Liver (tissue), 9 donors: Measurements from ENCODE around the gene COL27A1. TPM values are rescaled to one million over a fixed set of nuclear protein-coding genes. Genes with fewer than 3 reads are reported as not detected.

Experiments used
- DNase-seq: peaks from one replicate; pipeline ENCODE4 v3.0.0-alpha.2; 2017; ENCODE audit warnings: low spot score
- H3K27ac ChIP-seq, 2 donors: one replicate each; pipeline ENCODE4 v1.7.0; 2013; ENCODE audit warnings: inconsistent platforms in 2 of 2, low read length in 2 of 2, control low read depth in 1 of 2, low read depth in 1 of 2, mild to moderate bottlenecking in 1 of 2
- H3K27me3 ChIP-seq, 4 donors: one replicate each; pipeline versions ENCODE4 v1.6.1 to v1.7.0; 2013; ENCODE audit warnings: low read length in 3 of 4, inconsistent platforms in 1 of 4, mild to moderate bottlenecking in 1 of 4, moderate library complexity in 1 of 4; ENCODE audit not compliant: control insufficient read depth in 4 of 4, insufficient read depth in 4 of 4
- H3K36me3 ChIP-seq, 4 donors: one replicate each; pipeline versions ENCODE4 v1.6.1 to v1.7.0; 2013; ENCODE audit warnings: low read length in 3 of 4, mild to moderate bottlenecking in 3 of 4, low read depth in 1 of 4, moderate library complexity in 1 of 4; ENCODE audit not compliant: control insufficient read depth in 4 of 4, insufficient read depth in 3 of 4
- H3K4me1 ChIP-seq, 4 donors: one replicate each; pipeline versions ENCODE4 v1.6.1 to v1.7.0; 2013; ENCODE audit warnings: low read length in 3 of 4, mild to moderate bottlenecking in 3 of 4, moderate library complexity in 1 of 4; ENCODE audit not compliant: control insufficient read depth in 4 of 4, insufficient read depth in 4 of 4
- H3K4me3 ChIP-seq, 3 donors: one replicate each; pipeline versions ENCODE4 v1.6.1 to v1.7.0; 2013; ENCODE audit warnings: low read length in 3 of 3, control low read depth in 1 of 3, low read depth in 1 of 3, mild to moderate bottlenecking in 1 of 3
- H3K9ac ChIP-seq, 2 donors: one replicate each; pipeline ENCODE4 v1.7.0; 2013; ENCODE audit warnings: low read length in 2 of 2, mild to moderate bottlenecking in 2 of 2, moderate library complexity in 2 of 2, control low read depth in 1 of 2, low read depth in 1 of 2
- H3K9me3 ChIP-seq, 4 donors: one replicate each; pipeline versions ENCODE4 v1.6.1 to v1.7.0; 2013; ENCODE audit warnings: low read length in 3 of 4; ENCODE audit not compliant: control insufficient read depth in 4 of 4
- CTCF ChIP-seq: fragments of 150-350 bp; IDR thresholded peaks from 2 replicates; pipeline ENCODE4 v1.5.1; 2017; ENCODE audit warnings: improper control_type of control experiment, low read depth, low read length; ENCODE audit not compliant: missing input control
- EGR1 ChIP-seq, 2 donors: IDR thresholded peaks; 2 replicates each; pipeline ENCODE4 v1.6.1; 2016 to 2018; ENCODE audit warnings: antibody characterized with exemption in 2 of 2, low read depth in 2 of 2
- FOXA1 ChIP-seq: IDR thresholded peaks from 2 replicates; pipeline ENCODE4 v1.6.1; 2016; ENCODE audit warnings: antibody characterized with exemption
- FOXA2 ChIP-seq: IDR thresholded peaks from 2 replicates; pipeline ENCODE4 v1.6.1; 2016; ENCODE audit warnings: antibody characterized with exemption
- HNF4A ChIP-seq, 2 donors: conservative IDR thresholded peaks; 2 replicates each; pipeline ENCODE4 v1.6.1; 2016; ENCODE audit warnings: antibody characterized with exemption in 2 of 2, mild to moderate bottlenecking in 2 of 2
- HNF4G ChIP-seq: IDR thresholded peaks from 2 replicates; pipeline ENCODE4 v1.6.1; 2016; ENCODE audit warnings: antibody characterized with exemption
- JUND ChIP-seq, 2 donors: IDR thresholded peaks; 2 replicates each; pipeline ENCODE4 v1.6.1; 2016; ENCODE audit warnings: antibody characterized with exemption in 2 of 2
- NR2F2 ChIP-seq: IDR thresholded peaks from 2 replicates; pipeline ENCODE4 v1.6.1; 2016; ENCODE audit warnings: antibody characterized with exemption
- RAD21 ChIP-seq, 2 donors: IDR thresholded peaks; 2 replicates each; pipeline ENCODE4 v1.6.1; 2016; ENCODE audit warnings: antibody characterized with exemption in 2 of 2, mild to moderate bottlenecking in 2 of 2
- RXRA ChIP-seq, 2 donors: IDR thresholded peaks; 2 replicates each; pipeline ENCODE4 v1.6.1; 2017 to 2018; ENCODE audit warnings: antibody characterized with exemption in 2 of 2, mild to moderate bottlenecking in 1 of 2
- SP1 ChIP-seq: IDR thresholded peaks from 2 replicates; pipeline ENCODE4 v1.6.1; 2018; ENCODE audit warnings: antibody characterized with exemption, mild to moderate bottlenecking
- YY1 ChIP-seq: IDR thresholded peaks from 2 replicates; pipeline ENCODE4 v1.6.1; 2016; ENCODE audit warnings: antibody characterized with exemption, mild to moderate bottlenecking
- WGBS: extraction: QIAGEN DNeasy Blood & Tissue Kit; methylation state at CpG from one replicate; pipeline ENCODE4 v1.1.7; 2013; 5-methylcytosine and 5-hydroxymethylcytosine counted together
- polyA plus RNA-seq, 2 donors: library from polyadenylated mRNA; stranded (reverse) in 1 of 2; unstranded in 1 of 2; fragments of 200-250 nt in 1 of 2; fragments of >200 nt in 1 of 2; fragmentation: Nextera tagmentation in 1 of 2; extraction: Ambion mirVana in 1 of 2; gene quantifications; one replicate each; pipeline versions ENCODE4 v1.2.1 to v1.2.3, GENCODE V29; 2013 to 2015
- total RNA-seq, 2 donors: library from RNA; depleted of rRNA; stranded (reverse); fragments of >200 nt; gene quantifications; one replicate each; pipeline ENCODE4 v1.2.3, GENCODE V29; 2014
- TF ChIP-seq, protein P1 (sequence below): IDR thresholded peaks from 2 replicates; pipeline ENCODE4 v1.6.1; 2016; ENCODE audit warnings: antibody characterized with exemption
- TF ChIP-seq, protein P2 (sequence below): IDR thresholded peaks from 2 replicates; pipeline ENCODE4 v1.6.1; 2016; ENCODE audit warnings: antibody characterized with exemption, mild to moderate bottlenecking
- donor health status: healthy.
- donor health status: healthy.
- donor health status: healthy.
- donor health status: healthy.
- donor health status: healthy.

Gene COL27A1
- total and polyA plus RNA-seq, 4 donors = 7.0 to 20.4 (median 12.0) TPM

DNA sequence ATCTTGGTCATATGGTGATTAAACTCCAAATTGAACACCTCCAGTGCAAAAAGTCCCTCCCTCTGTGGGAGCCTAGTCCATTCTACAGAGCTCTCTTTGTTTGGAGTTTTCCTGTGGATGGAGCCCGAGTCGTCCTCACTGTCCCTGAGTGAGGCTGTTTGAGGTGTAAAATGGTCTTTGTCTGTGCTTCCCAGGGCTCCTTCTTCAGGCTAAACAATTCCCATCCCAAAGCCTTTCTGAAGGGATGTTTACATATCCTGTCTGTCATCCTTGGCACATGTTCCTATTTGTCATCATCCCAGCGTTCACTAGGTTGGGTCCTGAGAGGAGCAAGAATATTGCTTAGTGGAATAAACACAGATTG is 68.9 kb downstream of the COL27A1 start:
- Histone ChIP-seq H3K4me1 (peaks cover 2 to 6% (median 4%) of the 10 kb centered on the region in 4 donors), H3K36me3 (peaks cover 0 to 5% (median 2%) of the 10 kb centered on the region in 4 donors), H3K27me3 (no peaks in the 10 kb centered on the region), H3K4me3 (no peak overlapping the region), H3K27ac (peak overlapping the region; percentile 82 to 83), H3K9me3 (no peaks in the 10 kb centered on the region), H3K9ac (no peak overlapping the region)
- 49% methylated on average over 3 of the region's 3 CpGs for WGBS
- TF ChIP-seq SP1 (peak; percentile 9), HNF4G (no peak), HNF4A (conservative IDR thresholded peaks at IDR 0.05) (peak in 1 of 2 donors; percentile 36), FOXA2 (peak; percentile 91), JUND (IDR thresholded peaks at IDR 0.05) (peak in 1 of 2 donors; percentile 8), NR2F2 (no peak), FOXA1 (peak; percentile 80), CTCF (no peak)
- TF ChIP-seq, protein P1, sequence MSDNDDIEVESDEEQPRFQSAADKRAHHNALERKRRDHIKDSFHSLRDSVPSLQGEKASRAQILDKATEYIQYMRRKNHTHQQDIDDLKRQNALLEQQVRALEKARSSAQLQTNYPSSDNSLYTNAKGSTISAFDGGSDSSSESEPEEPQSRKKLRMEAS = no peak
- TF ChIP-seq, protein P2, sequence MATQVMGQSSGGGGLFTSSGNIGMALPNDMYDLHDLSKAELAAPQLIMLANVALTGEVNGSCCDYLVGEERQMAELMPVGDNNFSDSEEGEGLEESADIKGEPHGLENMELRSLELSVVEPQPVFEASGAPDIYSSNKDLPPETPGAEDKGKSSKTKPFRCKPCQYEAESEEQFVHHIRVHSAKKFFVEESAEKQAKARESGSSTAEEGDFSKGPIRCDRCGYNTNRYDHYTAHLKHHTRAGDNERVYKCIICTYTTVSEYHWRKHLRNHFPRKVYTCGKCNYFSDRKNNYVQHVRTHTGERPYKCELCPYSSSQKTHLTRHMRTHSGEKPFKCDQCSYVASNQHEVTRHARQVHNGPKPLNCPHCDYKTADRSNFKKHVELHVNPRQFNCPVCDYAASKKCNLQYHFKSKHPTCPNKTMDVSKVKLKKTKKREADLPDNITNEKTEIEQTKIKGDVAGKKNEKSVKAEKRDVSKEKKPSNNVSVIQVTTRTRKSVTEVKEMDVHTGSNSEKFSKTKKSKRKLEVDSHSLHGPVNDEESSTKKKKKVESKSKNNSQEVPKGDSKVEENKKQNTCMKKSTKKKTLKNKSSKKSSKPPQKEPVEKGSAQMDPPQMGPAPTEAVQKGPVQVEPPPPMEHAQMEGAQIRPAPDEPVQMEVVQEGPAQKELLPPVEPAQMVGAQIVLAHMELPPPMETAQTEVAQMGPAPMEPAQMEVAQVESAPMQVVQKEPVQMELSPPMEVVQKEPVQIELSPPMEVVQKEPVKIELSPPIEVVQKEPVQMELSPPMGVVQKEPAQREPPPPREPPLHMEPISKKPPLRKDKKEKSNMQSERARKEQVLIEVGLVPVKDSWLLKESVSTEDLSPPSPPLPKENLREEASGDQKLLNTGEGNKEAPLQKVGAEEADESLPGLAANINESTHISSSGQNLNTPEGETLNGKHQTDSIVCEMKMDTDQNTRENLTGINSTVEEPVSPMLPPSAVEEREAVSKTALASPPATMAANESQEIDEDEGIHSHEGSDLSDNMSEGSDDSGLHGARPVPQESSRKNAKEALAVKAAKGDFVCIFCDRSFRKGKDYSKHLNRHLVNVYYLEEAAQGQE = no peak
- no peak for DNase-seq

DNA sequence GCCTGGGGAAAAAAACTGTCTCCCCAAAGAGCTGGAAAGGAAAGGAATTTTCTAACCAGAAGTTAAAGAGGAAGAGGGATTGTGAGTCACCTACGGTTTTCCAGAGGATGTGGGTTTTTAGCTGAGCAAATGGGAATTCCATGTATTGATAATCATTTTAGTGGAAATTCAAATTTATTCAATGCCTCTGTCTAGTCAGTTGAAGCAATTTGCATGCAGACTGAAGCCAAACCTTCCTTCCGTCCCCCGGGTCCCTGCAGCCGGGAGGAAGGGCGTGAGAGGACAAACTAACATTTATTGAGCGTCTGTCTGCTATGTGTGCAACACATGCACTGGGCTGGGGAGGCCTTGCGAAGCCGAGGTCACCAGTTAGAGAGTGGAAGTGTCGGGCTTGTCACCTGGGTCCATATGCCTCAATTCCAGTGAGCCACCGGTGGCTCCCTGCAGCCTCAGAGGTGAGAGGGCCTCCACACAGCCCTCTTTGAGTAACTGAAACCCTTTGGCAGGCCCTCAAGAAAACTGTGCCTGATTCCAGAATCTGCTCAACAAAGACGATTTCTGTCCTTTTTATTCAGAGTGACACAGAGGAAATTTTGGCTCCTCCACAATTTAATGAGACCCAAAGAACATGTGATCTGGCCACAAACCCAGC is 70.3 kb downstream of the COL27A1 start:
- Histone ChIP-seq H3K27me3 (no peaks in the 10 kb centered on the region), H3K27ac (no peak overlapping the region), H3K9me3 (no peaks in the 10 kb centered on the region), H3K36me3 (peaks cover 0 to 2% (median 0%) of the 10 kb centered on the region in 4 donors), H3K4me1 (peaks cover 2 to 6% (median 3%) of the 10 kb centered on the region in 4 donors), H3K4me3 (no peak overlapping the region), H3K9ac (no peak overlapping the region)
- no peak for TF ChIP-seq NR2F2
- TF ChIP-seq SP1 = no peak
- WGBS = 81% methylated on average over 11 of the region's 11 CpGs
- no peak for DNase-seq

DNA sequence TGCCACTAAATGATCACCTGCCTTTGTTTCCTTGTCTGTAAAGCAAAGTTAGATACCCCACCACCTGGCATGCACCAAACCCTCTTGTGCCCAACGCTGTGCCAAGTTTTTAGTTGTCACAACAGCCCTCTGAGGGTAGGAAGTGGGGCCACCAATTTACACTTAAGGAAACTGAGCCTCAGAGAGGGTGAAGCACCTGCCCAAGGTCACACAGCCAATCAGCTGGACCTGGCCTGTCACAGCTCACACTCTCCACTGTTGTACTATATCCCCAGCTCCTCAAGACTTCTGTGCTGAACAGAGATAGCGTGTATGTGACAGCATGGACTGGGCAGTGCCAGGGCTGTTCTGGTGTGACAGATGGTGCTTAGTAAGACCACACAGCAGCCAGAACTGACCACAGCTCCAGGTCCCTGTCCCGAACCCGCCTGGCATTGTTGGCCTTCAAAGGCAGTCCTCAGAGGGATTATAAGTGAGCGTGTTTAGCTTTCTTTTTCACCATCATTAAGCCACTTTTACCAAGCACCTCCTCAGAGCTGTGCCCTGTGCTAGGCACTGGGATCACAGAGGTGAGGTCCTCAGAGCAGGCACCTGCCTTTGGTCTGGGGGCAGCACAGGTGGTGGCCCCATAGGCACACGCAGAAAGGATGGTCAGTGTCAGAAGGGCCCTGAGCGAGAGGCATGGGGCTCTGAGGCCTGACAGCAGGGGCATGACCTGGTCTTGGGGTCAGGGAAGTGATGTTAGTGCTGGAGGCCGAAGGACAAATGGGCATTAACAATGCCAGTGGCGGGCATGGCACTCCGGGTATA is 71.1 kb downstream of the COL27A1 start:
- peaks cover 2 to 6% (median 3%) of the 10 kb centered on the region in 4 donors for H3K4me1 ChIP-seq
- H3K9ac ChIP-seq = no peak overlapping the region
- no peaks in the 10 kb centered on the region for H3K27me3 ChIP-seq
- no peak for DNase-seq
- no peaks in the 10 kb centered on the region for H3K9me3 ChIP-seq
- H3K4me3 ChIP-seq = no peak overlapping the region
- 93% methylated on average over 10 of the region's 10 CpGs for WGBS
- peaks cover 0 to 2% (median 0%) of the 10 kb centered on the region in 4 donors for H3K36me3 ChIP-seq
- H3K27ac ChIP-seq = no peak overlapping the region
- TF ChIP-seq RXRA (IDR thresholded peaks at IDR 0.05) (no peak), FOXA1 (no peak), HNF4G (no peak), SP1 (no peak), EGR1 (IDR thresholded peaks at IDR 0.05; ENCODE audit: low read depth in 2 of 2) (no peak), JUND (IDR thresholded peaks at IDR 0.05) (no peak), FOXA2 (no peak), YY1 (no peak), RAD21 (IDR thresholded peaks at IDR 0.05) (no peak)
- TF ChIP-seq, protein P2 = no peak
